HG03097 (cell line): ENCODE measurements around the gene NEMP1.
A peak's percentile ranks its signal among the peaks of the same experiment; 100 is the strongest.
"Not testable (repeated sequence)": the region's sequence is repeated elsewhere in the genome, so short reads cannot be mapped to it uniquely, and the experiment has no call there.

ENCODE experiments used
- ATAC-seq: cut with Tn5 transposase; IDR thresholded peaks from one replicate; pipeline ENCODE4 v1.9.1; 2021; ENCODE audit not compliant: unreplicated experiment, low FRiP score

The NEMP1 gene

DNA sequence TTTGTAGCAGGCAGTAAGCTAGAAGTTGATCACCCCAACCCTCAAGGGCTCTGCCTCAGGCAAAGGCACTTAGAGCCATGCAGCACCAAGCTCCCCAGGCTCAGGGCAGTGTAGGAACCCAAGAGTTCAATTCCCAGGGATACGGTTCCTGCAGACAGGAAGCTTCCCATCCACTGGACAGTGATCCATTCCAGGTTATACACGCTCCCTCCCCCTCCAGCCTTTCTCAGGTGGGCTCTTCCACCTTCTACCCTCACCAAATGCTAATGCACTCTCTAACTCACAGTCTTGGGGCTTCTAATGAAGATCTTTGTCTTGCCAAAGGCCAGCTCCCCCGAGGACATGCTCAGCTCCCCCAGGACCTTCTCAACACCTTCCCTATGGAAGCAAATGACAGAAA lies 41.3 kb downstream of the NEMP1 start:
- no peak for ATAC-seq

DNA sequence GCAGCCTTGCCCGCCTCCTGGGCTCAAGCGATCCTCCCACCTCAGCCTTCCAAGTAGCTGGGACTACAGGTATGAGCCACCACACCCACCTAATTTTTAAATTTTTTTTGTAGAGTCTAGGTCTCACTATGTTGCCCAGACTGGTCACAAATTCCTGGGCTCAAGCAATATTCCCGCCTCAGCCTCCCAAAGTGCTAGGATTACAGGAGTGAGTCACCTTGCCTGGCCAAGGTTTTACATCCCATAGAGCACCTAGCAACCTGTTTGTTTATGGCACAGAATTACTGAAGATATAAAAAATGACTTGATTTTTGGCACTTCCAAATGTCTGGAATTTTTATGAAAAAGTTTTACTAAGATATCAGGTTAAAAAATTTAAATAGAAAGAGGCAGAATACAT lies 45.2 kb downstream of the NEMP1 start:
- no peak for ATAC-seq

DNA sequence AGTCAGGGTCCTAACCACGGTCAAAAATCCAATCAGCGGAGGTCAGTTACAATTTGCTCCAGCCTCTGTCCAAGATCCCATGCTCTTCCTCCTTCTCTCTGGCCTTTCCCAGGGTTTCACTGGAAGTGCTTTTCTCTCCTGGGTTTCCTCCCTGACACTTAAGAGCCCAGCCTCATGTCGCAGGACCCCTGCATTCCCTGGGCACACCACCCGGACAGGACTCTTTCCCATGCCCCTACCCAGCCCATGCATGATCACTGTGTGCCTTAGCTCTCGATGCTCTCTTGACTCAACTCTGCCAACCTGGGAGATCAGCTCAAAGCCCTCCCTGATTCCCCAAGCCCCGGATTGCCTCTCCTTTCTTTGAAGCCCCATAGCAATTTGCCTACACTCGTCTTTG lies 46.8 kb downstream of the NEMP1 start:
- ATAC-seq: no peak

DNA sequence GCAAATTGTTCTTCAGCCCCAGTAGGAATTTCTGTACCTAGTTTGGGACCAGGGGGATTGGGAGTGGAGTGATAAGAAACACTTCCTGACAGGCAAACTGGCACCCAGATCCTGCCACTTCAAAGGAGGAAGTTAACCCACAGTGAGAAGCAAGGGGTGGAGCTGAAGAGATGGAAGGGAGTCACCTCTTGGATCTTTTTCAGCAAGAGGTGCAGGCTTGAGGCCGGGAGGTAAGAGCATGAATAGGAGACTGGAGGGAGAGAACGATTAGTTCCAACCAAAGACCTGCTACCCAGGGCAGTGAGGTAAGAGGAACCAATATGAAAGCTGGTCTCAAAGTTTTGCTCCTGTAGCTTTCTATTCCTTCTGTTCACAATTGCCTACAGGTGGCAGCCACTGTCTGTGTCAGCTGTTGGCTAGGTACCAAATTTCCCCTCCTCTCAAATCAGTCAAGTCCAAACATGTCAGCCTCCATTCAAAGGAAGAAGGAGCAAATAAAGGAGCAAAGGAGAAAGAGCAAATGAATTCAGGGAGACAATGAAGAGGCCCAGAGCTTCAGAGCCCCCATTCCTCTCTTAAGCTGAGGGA lies 47.4 kb downstream of the NEMP1 start:
- no peak for ATAC-seq

DNA sequence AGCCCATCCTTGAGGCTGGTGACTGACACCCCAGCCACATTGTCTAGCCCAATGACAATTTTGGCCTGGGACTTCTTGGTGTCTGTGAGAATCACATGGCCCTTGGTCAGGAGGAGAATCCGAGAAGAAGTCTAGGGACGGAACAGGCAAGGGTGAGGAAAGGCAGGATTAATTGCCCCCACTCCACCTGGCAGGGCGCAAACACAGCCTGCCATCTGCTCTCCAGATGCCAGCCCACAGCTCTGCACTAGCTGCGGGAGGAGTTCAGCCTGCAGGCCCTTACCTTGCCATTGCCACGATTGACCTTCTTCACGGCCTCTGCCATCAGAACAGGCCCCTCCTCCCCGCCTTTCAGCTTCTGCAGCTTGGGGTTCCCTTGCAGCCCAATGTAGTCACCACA lies 49.1 kb downstream of the NEMP1 start:
- ATAC-seq: no peak

DNA sequence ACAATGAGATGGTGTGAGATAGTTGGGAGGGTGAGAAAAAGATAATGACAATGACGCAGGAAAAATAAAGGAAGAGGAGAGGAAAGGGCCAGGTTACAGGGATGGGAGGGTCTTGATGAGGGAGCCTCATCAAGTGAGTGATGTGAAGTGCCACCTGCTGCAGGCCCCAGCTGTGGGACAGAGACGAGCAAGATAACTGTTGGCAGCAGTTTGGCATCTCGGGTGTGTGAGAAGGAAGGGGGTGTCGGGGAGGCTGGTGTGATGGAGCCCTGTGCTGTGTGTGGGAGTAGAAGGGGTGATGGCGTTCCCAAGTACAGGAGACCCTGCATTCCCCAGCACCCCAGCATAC lies 50.8 kb downstream of the NEMP1 start:
- no peak for ATAC-seq

DNA sequence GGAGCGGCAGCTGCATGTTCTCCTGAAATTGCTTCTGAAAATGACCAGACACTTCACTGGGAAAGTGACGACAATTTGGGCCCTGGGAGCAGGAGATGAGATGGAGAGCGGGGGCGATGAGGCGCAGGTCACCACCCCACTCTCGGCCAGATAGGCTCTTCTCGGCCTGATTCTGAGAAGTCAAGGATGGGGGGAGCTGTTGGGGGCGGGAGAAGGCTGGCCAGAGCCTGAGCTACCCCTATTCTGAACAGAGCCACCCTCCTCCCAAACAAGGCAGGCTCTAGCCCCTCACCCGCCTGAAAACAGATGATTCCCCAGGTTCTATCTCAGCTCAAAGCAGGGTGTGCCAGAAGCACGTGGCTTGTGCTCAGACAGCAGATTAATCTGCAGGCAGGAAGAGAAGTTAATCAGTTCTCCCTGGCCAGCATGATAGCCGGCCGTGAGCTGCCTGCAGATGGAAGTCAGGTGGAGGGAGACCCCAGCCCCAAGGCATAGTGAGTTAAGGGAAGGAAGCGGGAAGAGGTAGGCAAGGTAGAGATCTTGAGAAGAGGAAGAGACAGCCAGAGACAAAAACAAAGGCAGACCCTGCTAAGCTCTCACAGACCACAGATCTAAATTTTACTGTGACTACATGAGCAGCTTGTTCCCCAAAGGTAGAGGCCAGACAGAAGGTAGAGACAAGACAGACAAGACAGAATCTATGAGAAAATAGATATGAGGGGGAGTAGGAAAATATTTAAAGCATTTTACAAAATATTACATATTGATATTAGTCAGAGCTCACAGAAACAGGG lies 51.4 kb downstream of the NEMP1 start:
- ATAC-seq: no peak

DNA sequence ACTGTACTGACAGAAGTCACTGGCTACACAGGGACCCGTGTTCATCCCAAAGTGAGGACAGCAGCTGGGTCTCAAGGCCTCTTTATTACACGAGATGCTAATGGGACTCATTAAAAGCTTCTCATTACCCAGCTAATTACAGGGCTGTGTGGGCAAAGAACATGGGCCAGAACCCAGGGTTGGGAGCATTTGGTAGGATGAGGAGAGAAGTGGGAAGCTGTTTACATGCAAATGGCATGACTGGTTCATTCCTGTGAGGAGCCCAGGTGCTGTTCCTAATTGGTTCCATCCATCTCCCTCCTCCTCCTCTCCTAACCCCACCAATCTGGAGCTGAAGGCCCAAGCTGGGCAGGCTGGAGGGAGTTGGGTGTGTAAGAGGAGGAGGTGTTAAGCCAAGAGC lies 53.4 kb downstream of the NEMP1 start:
- no peak for ATAC-seq

DNA sequence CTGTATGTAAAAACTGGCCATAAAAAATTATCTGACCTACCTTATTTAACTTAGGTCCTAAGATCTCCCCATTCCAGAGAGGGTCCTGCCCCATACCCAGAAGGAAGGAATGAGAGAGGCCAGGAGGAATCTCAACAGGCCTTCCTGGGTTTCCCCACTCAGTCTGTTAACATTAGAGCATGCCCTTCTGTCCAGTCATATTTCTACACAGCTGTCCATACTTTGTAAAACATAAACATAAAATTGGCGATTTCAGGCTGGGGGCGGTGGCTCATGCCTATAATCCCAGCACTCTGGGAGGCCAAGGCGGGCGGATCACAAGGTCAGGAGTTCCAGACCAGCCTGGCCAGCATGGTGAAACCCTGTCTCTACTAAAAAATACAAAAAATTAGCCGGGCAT lies 56.3 kb downstream of the NEMP1 start:
- not testable (repeated sequence) for ATAC-seq

DNA sequence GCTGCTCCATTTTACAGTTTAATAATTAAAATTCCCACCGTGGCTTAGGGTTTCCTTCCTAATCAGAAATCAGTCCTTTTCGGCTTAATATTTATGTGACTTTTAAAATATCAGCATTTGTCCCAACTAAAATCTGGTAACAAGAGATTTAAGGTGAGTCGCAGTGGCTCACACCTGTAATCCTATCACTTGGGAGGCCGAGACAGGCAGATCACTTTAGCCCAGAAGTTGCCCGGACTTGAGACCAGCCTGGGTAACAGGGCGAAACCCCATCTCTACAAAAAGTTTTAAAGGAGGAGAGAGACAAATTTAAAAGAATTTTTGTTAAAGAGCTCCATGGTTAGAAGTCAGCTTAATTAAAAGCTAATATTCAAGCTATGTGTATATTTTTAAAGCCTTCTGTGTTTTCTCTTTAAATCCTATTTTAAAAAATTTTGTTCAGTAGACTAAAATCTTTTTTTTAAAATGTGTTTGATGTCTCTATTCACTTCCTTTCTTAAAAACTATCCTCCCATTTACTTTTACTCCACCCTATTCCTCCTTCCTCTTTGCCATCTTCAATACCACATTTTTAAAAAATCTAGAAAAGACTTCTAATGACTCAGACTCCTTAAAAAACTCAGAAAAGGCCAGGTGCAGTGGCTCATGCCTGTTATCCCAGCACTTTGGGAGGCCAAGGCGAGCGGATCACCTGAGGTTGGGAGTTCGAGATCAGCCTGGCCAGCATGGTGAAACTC lies 58.4 kb downstream of the NEMP1 start:
- no peak for ATAC-seq

DNA sequence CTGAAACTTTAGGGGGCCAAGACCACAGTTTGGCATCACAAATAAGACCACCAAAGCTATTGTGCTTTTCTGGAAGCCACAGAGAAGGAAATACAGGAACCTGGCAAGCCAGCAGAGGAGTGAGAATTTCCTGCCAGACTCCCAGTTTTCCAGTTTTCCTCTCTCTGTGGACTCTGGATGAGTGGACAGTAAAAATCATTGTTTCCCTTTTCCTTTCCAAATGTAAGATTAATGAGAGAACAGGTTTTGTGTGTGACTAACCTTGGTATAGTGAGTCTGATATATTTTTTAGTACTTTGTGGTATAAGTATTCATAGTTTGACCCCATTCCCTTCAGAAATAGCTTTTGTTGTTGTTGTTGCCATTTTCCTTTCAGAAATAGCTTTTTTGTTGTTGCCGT lies 59.7 kb downstream of the NEMP1 start:
- no peak for ATAC-seq

DNA sequence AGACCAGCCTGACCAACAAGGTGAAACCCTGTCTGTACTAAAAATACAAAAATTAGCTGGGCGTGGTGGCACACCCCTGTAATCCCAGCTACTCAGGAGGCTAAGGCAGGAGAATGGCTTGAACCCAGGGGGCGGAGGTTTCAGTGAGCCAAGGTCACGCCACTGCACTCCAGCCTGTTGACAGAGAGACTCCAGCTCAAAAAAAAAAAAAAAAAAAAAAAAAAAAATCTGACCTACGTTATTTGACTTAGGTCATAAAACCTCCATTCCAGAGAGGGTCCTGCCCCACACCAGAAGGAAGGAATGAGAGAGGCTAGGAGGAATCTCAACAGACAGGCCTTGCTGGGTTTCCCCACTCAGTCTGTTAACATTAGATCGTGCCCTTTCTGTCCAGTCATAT lies 60.2 kb downstream of the NEMP1 start:
- ATAC-seq: not testable (repeated sequence)

DNA sequence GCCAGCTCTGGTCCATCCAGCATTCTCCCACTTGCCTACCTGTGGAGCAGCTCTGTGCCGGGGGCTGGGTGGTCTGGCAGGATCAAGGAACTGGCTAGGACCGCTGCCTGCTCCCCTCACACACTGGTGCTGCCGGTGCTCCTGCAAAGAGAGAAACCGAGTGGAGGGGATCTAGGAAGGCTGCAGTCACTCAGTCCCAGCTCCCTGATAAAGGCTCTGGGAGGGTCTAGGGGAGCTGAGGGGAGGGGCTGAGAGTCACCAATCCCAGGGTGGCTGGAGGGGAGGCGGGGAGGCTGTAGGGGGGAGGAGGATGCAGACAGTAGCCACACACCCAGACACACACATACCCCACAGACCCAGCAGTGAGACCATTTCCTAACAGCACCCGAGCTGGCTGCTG lies 62.2 kb downstream of the NEMP1 start, which contains the start of gene TAC3:
TAC3 (minus strand) TSS at position 182 of the 400 bp plus-strand sequence. CDS start 732 bp downstream, outside the sequence.
- no peak for ATAC-seq

DNA sequence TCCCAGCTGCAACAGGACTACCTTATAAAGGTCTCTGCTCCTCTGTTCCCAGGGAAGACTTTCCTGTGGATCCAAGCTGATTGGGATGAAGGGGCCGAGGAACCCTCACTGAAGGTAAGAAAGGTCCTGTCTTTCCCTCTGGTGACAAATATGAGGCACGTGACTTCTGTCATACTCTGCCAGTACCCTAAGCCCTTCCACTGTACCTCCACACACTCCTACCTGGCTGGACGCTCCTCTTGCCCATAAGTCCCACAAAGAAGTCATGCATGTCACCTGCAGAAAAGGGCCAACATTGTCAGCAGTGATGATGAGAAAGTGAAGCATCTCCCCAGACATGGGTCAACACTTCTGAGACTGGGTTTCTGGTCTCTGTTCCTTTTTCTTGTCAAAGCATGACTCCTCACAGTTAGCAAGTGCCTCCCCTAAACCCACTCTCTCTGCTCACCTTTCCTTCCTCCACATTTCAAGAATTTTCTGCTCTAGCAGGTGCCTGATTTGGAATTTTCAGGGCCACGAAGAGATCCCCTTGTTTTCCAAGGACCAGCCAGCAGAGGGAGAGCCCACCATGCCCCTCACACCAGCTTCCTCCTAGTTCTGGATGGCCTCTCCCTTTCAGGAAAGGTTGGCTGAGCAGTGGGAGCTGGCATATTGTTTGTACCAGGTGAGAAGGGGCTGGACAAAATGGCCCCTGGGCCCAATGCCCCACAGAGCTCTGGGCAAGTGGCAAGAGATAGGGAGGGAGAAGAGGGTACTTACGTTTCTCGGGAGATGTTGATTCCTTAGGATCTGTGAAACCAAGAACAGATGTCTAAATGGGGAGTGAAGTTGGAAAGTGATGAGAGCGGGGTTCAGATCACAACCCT lies 65.8 kb downstream of the NEMP1 start:
- no peak for ATAC-seq

DNA sequence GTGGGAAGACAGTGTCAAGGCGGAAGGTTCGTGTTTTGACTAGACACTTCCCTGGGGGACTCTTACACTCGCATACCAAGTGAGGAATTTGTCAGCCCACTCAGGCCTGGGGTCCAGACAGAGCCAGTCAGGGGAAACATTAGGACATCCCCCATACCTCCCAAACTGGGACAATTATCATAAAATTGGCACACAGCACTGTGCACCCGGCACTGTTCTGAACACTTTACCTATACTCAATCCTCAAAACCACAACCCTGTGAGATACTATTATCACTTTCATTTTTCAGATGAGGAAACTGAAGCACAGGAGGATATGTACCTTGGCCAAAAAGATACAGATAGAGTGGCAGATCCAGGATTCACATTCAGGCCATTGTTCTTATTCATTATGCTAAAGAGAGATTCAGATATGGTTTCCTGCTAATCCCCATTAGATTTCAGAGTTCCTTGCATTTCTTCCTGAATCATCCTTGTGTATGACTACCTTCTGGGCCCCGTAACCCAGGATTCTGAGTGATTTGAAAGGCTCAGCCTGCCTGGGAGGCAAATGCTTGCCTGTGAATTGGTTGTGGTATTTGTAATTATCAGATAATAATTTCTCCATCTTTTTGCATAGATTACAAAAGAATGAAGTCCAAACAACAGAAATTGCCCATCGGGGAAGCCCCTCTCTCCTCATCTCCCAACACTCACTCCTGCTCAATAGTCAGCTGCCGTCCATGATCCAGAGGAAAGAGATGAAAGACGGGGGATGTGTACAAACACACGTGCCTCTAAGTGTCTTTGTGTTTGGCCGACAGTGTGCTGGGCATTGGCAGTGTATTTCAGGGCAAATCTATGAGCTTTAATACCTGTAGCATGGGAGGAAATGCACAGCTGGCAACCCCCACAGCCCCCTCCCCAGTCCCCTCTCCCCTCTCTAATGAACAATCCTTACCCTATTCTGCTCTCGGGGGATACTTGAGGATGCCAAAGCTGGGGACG lies 66.9 kb downstream of the NEMP1 start:
- peak; percentile 38 for ATAC-seq

DNA sequence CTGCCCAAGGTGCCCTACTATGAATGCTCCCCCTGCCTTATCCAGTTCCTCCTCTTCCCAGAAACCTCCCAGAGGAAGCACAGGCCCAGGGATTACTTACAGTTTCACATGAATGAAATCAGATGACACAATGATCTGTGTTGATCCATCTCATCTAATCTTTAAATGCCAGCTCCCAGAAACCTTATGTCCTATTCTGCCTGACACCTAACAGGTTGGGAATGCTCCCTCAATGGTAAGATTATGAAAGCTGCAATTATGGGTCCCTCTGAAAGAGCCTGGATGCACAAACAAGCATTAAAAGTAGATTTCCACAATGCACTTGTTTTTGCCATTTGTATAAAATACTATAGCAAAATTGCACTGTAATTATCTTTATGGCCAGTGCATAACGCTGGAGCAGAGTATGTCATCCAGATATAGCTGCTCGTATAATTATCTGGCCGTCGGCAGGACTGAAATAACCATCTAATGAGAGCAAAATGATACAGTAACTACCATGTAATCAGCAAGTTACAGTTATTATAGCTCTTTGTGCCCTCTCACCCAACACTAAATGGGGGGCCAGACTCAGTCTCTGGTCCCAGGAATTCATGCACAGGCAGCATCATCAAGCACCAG lies 67.9 kb downstream of the NEMP1 start:
- ATAC-seq: no peak

DNA sequence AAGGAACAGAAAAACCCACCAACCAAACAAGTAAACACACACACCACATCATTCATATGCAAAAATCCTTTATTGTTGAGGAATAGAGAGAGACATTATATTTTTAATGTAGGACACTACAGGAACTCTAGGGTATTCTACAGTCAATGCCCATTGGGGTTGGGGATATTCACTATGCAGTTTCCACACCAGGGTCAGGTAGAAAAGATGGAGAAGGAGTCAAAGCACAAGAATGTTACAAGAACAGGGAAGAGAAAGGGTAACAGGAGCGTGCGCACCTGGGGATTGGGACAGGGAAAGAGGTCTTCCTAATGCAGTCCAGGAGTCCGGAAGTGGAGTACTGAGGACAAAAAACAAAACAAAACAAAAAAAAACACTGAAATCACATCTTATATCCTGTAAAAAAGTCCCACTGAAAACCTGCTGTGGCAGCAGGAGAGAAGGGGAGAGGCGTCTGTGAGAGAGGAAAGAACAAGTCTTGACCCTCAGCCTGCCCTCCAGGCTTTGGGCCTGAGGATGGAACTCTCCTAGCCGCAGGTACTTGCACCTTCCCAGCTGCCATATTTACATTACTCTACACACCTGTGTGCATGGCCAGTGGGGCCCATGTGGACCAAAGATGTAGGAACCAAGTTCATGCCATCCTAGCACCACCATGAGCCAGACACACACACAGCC lies 68.5 kb downstream of the NEMP1 start:
- no peak for ATAC-seq

DNA sequence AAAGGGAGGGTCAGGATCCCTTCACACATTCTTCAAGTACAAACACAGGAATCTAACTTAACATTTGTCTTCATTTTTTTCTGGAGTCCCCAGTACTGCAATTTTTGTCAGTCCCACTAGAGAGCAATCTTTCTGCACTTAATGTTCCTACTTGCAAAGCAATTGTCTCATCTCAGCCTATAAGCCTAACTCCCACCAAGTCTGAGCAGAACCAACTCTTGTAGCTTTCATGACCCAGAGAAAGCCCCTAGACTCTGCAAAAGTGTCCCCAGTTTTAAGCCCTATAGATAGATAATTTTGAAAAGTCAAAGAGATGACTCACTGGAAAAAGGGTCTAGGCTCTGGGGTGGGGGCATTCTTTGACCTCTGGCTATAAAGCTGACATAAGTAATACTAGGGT lies 70.4 kb downstream of the NEMP1 start:
- ATAC-seq: no peak
